AG04450 (cell line): ENCODE results near the gene SPAG9. TPM values are rescaled to one million over a fixed set of nuclear protein-coding genes. Genes with fewer than 3 reads are reported as not detected.
A peak's percentile ranks its signal among the peaks of the same experiment; 100 is the strongest.

ENCODE experiments used
- CTCF ChIA-PET: fragments of 300-600, 350-600 bp; formaldehyde crosslinking; extraction: SDS; loops from one replicate; lab custom pipeline; 2022; ENCODE audit warnings: antibody characterized with exemption, inconsistent platforms; lab: Charles Lee
- POLR2A ChIA-PET: fragments of 350-600 bp; formaldehyde crosslinking; extraction: SDS; loops from one replicate; lab custom pipeline; 2021; ENCODE audit warnings: antibody characterized with exemption, inconsistent platforms; lab: Yijun Ruan, JAX
- DNase-seq: peaks from one replicate; pipeline ENCODE4 v3.0.0-alpha.2; 2011; ENCODE audit warnings: low read depth, low spot score
- H3K27ac ChIP-seq: one replicate; pipeline ENCODE4 v1.5.1; 2012; ENCODE audit warnings: low read depth, low read length, control low read depth
- H3K27me3 ChIP-seq: one replicate; pipeline ENCODE4 v1.6.0; 2012; ENCODE audit warnings: low read length; ENCODE audit not compliant: control insufficient read depth, insufficient read depth
- H3K4me3 ChIP-seq: 2 replicates; pipeline ENCODE4 v1.5.1; 2011; ENCODE audit warnings: mild to moderate bottlenecking, low read depth, low read length, control low read depth
- H3K9me3 ChIP-seq: 2 replicates; pipeline ENCODE4 v1.5.1; 2012; ENCODE audit warnings: low read length; ENCODE audit not compliant: control insufficient read depth, insufficient read depth
- CTCF ChIP-seq: IDR thresholded peaks from 2 replicates; pipeline ENCODE4 v1.5.1; 2011; ENCODE audit warnings: low read depth, low read length, control low read depth, inconsistent platforms
- polyA plus RNA-seq: library from polyadenylated mRNA; depleted of rRNA; stranded (reverse); fragments of >200 nt; gene quantifications from 2 replicates; pipeline ENCODE4 v1.2.3, GENCODE V29; 2011

SPAG9 gene
- polyA plus RNA-seq, 1 experiment, result 42.1 TPM

GRCh38 chr17:51056813-51057510 is 63.7 kb downstream of the SPAG9 start:
- DNase-seq, result peak; percentile 61
- Histone ChIP-seq H3K27me3 (no peaks in the 10 kb centered on the region), H3K4me3 (no peak overlapping the region), H3K9me3 (no peaks in the 10 kb centered on the region), H3K27ac (peak overlapping the region; percentile 80)
- POLR2A ChIA-PET, result interaction anchor here (0.5 to 1.5 kb wide), 7 partner anchors 9 to 191 kb away, joined by 3 to 7 read pairs (median 4); partner anchors contain the start of gene TOB1
- TF ChIP-seq CTCF, result peak; percentile 70
- CTCF ChIA-PET, result interaction anchor here (0.6 to 7.7 kb wide), 26 partner anchors 9 to 274 kb away, joined by 3 to 119 read pairs (median 5); partner anchors contain the start of gene NME1

- Histone ChIP-seq H3K4me3 (no peak overlapping the region), H3K9me3 (no peaks in the 10 kb centered on the region), H3K27me3 (no peaks in the 10 kb centered on the region), H3K27ac (no peak overlapping the region)
- DNase-seq, result no peak
- POLR2A ChIA-PET, result no interaction called here
- no peak for TF ChIP-seq CTCF
- CTCF ChIA-PET, result interaction anchor here (1.2 to 7.7 kb wide), 4 partner anchors 9 to 272 kb away, joined by 4 to 119 read pairs (median 54); partner anchors contain the start of gene NME1
Measured at GRCh38 chr17:51054748-51055147, 65.9 kb downstream of the SPAG9 start.

- H3K27ac ChIP-seq, result no peak overlapping the region
- no peak for TF ChIP-seq CTCF
- no peaks in the 10 kb centered on the region for H3K27me3 ChIP-seq
- no peak for DNase-seq
- ChIA-PET CTCF (interaction anchor here (1.6 to 7.7 kb wide), 2 partner anchors 52 to 200 kb away, joined by 9 to 119 read pairs; no protein-coding TSS in a partner anchor), POLR2A (interaction anchor here (0.8 kb wide), 1 partner anchor 73 kb away, joined by 3 read pairs; no protein-coding TSS in a partner anchor)
- H3K9me3 ChIP-seq, result no peaks in the 10 kb centered on the region
- no peak overlapping the region for H3K4me3 ChIP-seq
Measured at GRCh38 chr17:51052235-51052634, 68.4 kb downstream of the SPAG9 start.

- ChIA-PET POLR2A (no interaction called here), CTCF (no interaction called here)
- Histone ChIP-seq H3K27ac (no peak overlapping the region), H3K9me3 (no peaks in the 10 kb centered on the region), H3K4me3 (no peak overlapping the region), H3K27me3 (no peaks in the 10 kb centered on the region)
- TF ChIP-seq CTCF, result no peak
- no peak for DNase-seq
Measured at GRCh38 chr17:51050291-51051033, 70.2 kb downstream of the SPAG9 start.
